SU-DHL-6 (cell line): ENCODE measurements around the gene TSSC4.
"Not testable (repeated sequence)": the region's sequence is repeated elsewhere in the genome, so short reads cannot be mapped to it uniquely, and the experiment has no call there.

Experiments used
- H2AFZ ChIP-seq: fragments of 200-600 bp; sonication (generic); 2 replicates; pipeline ENCODE4 v1.6.1; 2014; ENCODE audit warnings: low read depth, mild to moderate bottlenecking, moderate library complexity, mixed read lengths, antibody characterized with exemption, low read length; ENCODE audit not compliant: severe bottlenecking
- H3F3A ChIP-seq: fragments of 200-600 bp; shearing (Covaris generic); 2 replicates; pipeline ENCODE4 v1.6.0; 2016; ENCODE audit warnings: antibody characterized with exemption, mild to moderate bottlenecking; ENCODE audit not compliant: insufficient read depth
- H3K27ac ChIP-seq: fragments of 200-600 bp; sonication (generic); 2 replicates; pipeline ENCODE4 v1.5.1; 2016; ENCODE audit warnings: low read depth, mild to moderate bottlenecking, low read length, moderate library complexity, mixed read lengths
- H3K27me3 ChIP-seq: fragments of 200-600 bp; sonication (generic), shearing (Covaris generic); 2 replicates; pipeline ENCODE4 v1.6.0; 2014; ENCODE audit warnings: mild to moderate bottlenecking, low read length
- H3K36me3 ChIP-seq: fragments of 200-600 bp; sonication (generic); 2 replicates; pipeline ENCODE4 v1.6.1; 2014; ENCODE audit warnings: mild to moderate bottlenecking, low read length, mixed read lengths
- H3K4me2 ChIP-seq: fragments of 300-600, 200-600 bp; shearing (Covaris generic), sonication (generic); 2 replicates; pipeline ENCODE4 v1.6.0; 2014; ENCODE audit warnings: low read length, low read depth, mild to moderate bottlenecking; ENCODE audit not compliant: poor library complexity, severe bottlenecking
- H3K4me3 ChIP-seq: fragments of 200-600 bp; sonication (generic); 2 replicates; pipeline ENCODE4 v1.5.1; 2014; ENCODE audit warnings: antibody characterized with exemption, low read length, mild to moderate bottlenecking, mixed read lengths; ENCODE audit not compliant: insufficient read depth, poor library complexity, severe bottlenecking
- H3K79me2 ChIP-seq: fragments of 200-600 bp; sonication (generic); 2 replicates; pipeline ENCODE4 v1.6.1; 2014; ENCODE audit warnings: mild to moderate bottlenecking, low read length, moderate library complexity; ENCODE audit not compliant: insufficient read depth
- H3K9ac ChIP-seq: fragments of 200-600 bp; sonication (generic); 2 replicates; pipeline ENCODE4 v1.7.0; 2014; ENCODE audit warnings: mild to moderate bottlenecking, low read length
- H3K9me2 ChIP-seq: fragments of 200-600 bp; sonication (generic); replicated peaks from 2 replicates; pipeline ENCODE4 v1.6.1; 2014; ENCODE audit warnings: low read length; ENCODE audit not compliant: insufficient read depth
- H3K9me3 ChIP-seq: fragments of 200-600 bp; sonication (generic); 2 replicates; pipeline ENCODE4 v1.6.1; 2014; ENCODE audit warnings: low read length, mixed read lengths; ENCODE audit not compliant: insufficient read depth
- H4K20me1 ChIP-seq: fragments of 200-600 bp; sonication (generic); 2 replicates; pipeline ENCODE4 v1.6.1; 2014; ENCODE audit warnings: low read depth, mild to moderate bottlenecking, antibody characterized with exemption, low read length, moderate library complexity, mixed read lengths
- CTCF ChIP-seq: fragments of 200-600 bp; sonication (generic); IDR thresholded peaks from one replicate; pipeline ENCODE4 v1.5.1; 2017; ENCODE audit warnings: antibody characterized with exemption, mild to moderate bottlenecking, low read length, moderate library complexity; ENCODE audit not compliant: insufficient read depth, poor library complexity, severe bottlenecking
- EZH2phosphoT487 ChIP-seq: fragments of 200-600 bp; sonication (generic), shearing (Covaris generic); conservative IDR thresholded peaks from 2 replicates; pipeline ENCODE4 v1.6.1; 2018; ENCODE audit warnings: mild to moderate bottlenecking, antibody characterized with exemption, low read length, moderate library complexity, mixed read lengths

TSSC4 gene

DNA sequence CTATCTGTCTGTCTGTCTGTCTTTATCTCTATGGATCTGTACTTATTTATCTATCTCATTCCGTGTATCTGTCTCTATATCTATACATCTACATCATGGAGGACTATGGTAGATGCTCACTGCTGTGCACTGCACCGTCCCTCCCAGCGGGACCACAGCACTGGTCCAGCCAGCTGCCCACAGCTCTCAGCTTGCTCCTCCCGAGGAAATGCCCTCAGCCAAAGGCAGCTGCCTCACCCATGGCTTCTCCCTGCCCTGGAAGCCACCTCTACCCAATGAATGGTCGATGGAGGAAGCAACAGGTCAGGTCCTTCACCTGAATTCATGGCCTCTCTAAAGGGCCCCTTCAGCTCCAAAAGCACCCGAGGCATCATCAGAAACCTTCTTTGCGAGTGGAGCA lies 38.1 kb upstream of the TSSC4 start:
- no peaks in the 10 kb centered on the region for H3K9me3 ChIP-seq
- H3K79me2 ChIP-seq = no peaks in the 10 kb centered on the region
- H3K27me3 ChIP-seq = no peaks in the 10 kb centered on the region
- H3K9me2 ChIP-seq = no peaks in the 10 kb centered on the region
- no peak overlapping the region for H2AFZ ChIP-seq
- H3F3A ChIP-seq = no peaks in the 10 kb centered on the region
- H3K36me3 ChIP-seq = no peaks in the 10 kb centered on the region
- no peak overlapping the region for H3K9ac ChIP-seq
- H3K4me2 ChIP-seq = no peak overlapping the region
- H3K4me3 ChIP-seq = no peak overlapping the region
- H3K27ac ChIP-seq = no peak overlapping the region
- H4K20me1 ChIP-seq = no peaks in the 10 kb centered on the region
- TF ChIP-seq EZH2phosphoT487 (no peak), CTCF (no peak)

GRCh38 chr11:2363130-2363529 lies 37.4 kb upstream of the TSSC4 start:
- TF ChIP-seq EZH2phosphoT487 = no peak
- TF ChIP-seq CTCF = no peak
- H3K9me2 ChIP-seq = no peaks in the 10 kb centered on the region
- no peak overlapping the region for H2AFZ ChIP-seq
- H3K79me2 ChIP-seq = no peaks in the 10 kb centered on the region
- H3K4me3 ChIP-seq = no peak overlapping the region
- no peaks in the 10 kb centered on the region for H4K20me1 ChIP-seq
- H3K9ac ChIP-seq = no peak overlapping the region
- H3K27me3 ChIP-seq = no peaks in the 10 kb centered on the region
- no peaks in the 10 kb centered on the region for H3F3A ChIP-seq
- no peaks in the 10 kb centered on the region for H3K36me3 ChIP-seq
- no peak overlapping the region for H3K4me2 ChIP-seq
- no peaks in the 10 kb centered on the region for H3K9me3 ChIP-seq
- no peak overlapping the region for H3K27ac ChIP-seq

GRCh38 chr11:2363577-2364370 lies 36.8 kb upstream of the TSSC4 start:
- no peak overlapping the region for H3K4me2 ChIP-seq
- no peak overlapping the region for H3K4me3 ChIP-seq
- H3K9me2 ChIP-seq = no peaks in the 10 kb centered on the region
- H3F3A ChIP-seq = no peaks in the 10 kb centered on the region
- no peak overlapping the region for H3K9ac ChIP-seq
- no peaks in the 10 kb centered on the region for H3K27me3 ChIP-seq
- H4K20me1 ChIP-seq = no peaks in the 10 kb centered on the region
- H3K9me3 ChIP-seq = no peaks in the 10 kb centered on the region
- no peaks in the 10 kb centered on the region for H3K36me3 ChIP-seq
- H3K79me2 ChIP-seq = no peaks in the 10 kb centered on the region
- no peak for TF ChIP-seq EZH2phosphoT487
- TF ChIP-seq CTCF = no peak
- no peak overlapping the region for H2AFZ ChIP-seq
- no peak overlapping the region for H3K27ac ChIP-seq

- H3K79me2 ChIP-seq, H3K27me3 ChIP-seq, H3K4me3 ChIP-seq, H3F3A ChIP-seq, H3K9me2 ChIP-seq, H3K27ac ChIP-seq, H3K9ac ChIP-seq, H2AFZ ChIP-seq, H3K4me2 ChIP-seq, H4K20me1 ChIP-seq, H3K36me3 ChIP-seq, H3K9me3 ChIP-seq: not testable (repeated sequence)
Measured at GRCh38 chr11:2364386-2364785, 36.2 kb upstream of the TSSC4 start.
